ENCODE results near the gene PARP1.

PARP1 gene

DNA sequence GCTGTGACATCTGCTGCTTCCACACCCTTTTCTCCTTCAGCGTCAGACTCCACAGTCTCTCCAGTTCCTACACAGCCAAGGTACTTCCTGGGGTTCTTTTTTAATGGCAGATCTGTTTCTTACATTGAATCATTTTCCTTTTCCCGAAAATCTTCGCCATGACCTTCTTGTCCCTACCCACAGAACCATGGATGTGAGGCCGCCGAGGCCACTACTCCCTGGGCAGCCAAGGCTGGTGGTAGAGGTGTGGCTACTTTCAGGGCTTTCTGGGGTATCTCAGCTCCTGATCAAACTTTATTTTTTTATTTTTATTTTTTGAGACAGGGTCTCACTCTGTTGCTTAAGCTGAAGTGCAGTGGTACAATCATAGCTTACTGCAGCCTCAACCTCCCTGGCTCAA, 89.4 kb downstream of the PARP1 start:
- in situ Hi-C loops (cut with MboI; ENCODE audit: low sequenced_read_pairs) = no loop called here

DNA sequence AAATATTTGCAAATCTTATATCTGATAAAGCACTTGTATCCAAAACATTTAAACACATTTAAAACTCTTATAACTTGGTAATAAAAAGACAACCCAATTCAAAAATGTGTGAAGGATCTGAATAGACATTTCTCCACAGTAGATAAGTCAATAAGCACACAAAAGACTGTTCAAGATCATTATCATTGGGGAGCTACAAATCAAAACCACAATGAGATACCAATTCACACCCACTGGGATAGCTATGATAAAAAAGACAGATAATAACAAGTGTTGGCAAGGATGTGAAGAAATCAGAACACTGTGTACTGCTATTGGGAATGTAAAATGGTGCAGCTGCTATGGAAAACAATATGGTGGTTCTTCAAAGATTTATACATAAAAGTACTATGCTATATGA, 93.8 kb downstream of the PARP1 start:
- in situ Hi-C loops (cut with MboI; ENCODE audit: low sequenced_read_pairs) = no loop called here

DNA sequence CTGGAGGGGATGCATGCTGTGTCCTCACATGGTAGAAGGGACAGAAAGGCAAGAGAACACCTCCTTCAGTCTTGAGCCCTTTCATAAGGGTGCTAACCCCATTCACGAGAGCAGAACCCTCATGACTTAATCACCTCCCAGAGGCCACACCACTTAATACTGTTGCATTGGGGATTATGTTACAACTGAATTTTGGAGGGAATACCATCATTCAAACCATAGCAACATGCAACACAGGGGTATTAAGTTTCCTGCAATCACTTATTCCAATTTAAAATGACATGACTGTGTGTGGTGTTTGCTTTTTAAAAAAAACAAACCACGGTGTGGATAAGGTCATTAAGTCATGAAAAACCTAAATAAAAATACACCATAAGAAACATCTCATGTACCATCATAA, 95.8 kb downstream of the PARP1 start:
- in situ Hi-C loops (cut with MboI; ENCODE audit: low sequenced_read_pairs) = no loop called here

DNA sequence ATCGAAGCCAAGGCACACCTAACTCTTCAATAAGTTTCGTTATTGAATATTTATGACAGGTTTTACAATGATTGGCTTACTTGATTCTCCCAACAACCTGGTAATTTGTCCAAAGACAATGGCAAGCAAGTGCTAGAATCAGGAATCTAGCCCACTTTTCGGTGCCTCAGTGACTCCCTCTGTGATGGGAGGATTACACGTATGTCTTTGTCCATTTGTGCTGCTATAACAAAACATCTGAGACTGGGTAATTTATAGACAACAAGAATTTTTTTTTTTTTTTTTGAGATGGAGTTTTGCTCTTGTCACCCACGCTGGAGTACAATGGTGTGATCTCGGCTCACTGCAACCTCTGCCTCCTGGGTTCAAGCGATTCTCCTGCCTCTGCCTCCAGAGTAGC, 96.5 kb downstream of the PARP1 start:
- in situ Hi-C loops (cut with MboI; ENCODE audit: low sequenced_read_pairs) = no loop called here
